A549 treated with AZD9567 at 1 μM for 4 hours (cell line): ENCODE measurements around the gene CD207. TPM values are rescaled to one million over a fixed set of nuclear protein-coding genes. Genes with fewer than 3 reads are reported as not detected.

ENCODE experiments used
- total RNA-seq: library from RNA; stranded (reverse); fragments of 200-300 nt; extraction: Qiagen RNA extraction; gene quantifications from 5 replicates; pipeline ENCODE4 v1.2.3, GENCODE V29; 2022; ENCODE audit not compliant: insufficient read depth

The CD207 gene
- not detected in 5 replicates for total RNA-seq

DNA sequence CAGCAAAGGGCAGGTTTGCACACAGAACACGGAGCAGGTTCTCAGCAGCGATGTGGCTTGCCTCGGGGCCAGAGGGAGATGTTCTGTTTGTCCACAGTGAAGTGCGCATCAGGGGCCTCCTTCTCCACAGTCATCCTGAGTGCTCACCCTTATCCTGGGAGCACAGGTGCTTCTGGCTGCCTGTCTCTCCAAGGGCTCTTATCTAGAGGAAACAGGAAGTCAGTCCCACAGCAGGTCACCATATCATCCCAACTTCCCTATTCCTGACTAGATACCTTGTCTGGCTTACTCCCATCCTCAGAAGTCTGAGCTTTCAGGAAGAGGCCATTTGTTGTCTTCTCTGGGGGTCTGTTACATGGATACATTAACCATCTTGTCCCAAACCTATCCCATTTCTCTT is at the start of gene CD207:
Gene CD207 (minus strand): TSS at position 174 of the 400 bp plus-strand sequence. CDS start 40 bp downstream, at position 134.

GRCh38 chr2:70820499-70820898 is 15.1 kb downstream of the CD207 start, which contains the start of gene CLEC4F:
CLEC4F (minus strand) TSS chr2:70820599; CDS start chr2:70820523, 76 bp downstream.

DNA sequence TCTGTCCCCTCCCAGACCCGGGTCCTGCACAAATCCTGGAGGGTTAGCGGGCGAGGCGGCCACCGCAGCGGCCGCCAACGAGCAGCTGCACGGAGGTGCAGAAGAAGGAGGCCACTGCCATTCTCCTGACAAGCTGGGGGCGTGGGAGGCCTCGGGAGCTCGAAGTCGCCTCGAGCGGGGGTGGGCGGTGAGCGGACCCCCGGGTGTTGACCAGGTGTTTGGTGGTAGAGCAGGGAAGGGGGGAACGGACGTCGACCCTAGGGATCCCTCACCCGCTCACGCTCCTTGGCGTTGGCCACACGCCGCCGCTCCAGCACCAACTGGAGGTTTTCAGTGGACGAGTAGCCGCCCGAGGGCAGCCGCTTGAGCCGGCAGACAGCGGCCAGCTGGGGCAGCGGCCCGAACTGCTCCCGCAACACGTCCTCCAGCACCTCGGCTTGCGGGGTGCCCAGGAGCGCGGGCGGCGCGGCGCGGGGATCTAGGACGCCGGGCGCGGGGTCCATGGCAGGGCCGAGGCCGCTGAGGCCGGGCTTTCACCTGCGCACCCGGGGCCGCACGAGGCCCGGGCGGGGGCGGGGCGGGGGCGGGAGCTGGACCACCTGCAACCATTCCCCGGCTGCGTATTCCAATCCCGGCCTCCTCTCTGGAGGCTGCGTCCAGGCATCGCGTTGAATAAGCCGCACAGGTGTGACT is 45.3 kb downstream of the CD207 start, which contains the start of gene FIGLA:
Gene FIGLA (minus strand): TSS at position 508 of the 693 bp plus-strand sequence. CDS start 5 bp downstream, at position 503.

Other genes with a start within 250 kb of the CD207 start
- gene ADD2, start 67.6 kb downstream of the CD207 start, total RNA-seq: 19.8 to 26.2 TPM (median 25.2 TPM) in 5 replicates
- not detected in 5 replicates for gene FIGLA, start 45.2 kb downstream of the CD207 start, total RNA-seq
- not detected in 5 replicates for gene CLEC4F, start 15.2 kb downstream of the CD207 start, total RNA-seq
- 2.9 to 6.1 TPM (median 4.7 TPM) in 5 replicates for gene VAX2, start 64.8 kb upstream of the CD207 start, total RNA-seq
- 2.0 to 2.4 TPM (median 2.3 TPM) in 4 of 5 replicates, not detected in the other for gene ATP6V1B1, start 100.1 kb upstream of the CD207 start, total RNA-seq
- gene ANKRD53, start 142.8 kb upstream of the CD207 start, total RNA-seq: 0.05 to 0.11 TPM (median 0.09 TPM) in 4 of 5 replicates, not detected in the other
- 75.0 to 86.1 TPM (median 83.6 TPM) in 5 replicates for gene TEX261, start 159.1 kb upstream of the CD207 start, total RNA-seq
- 81.6 to 103 TPM (median 91.6 TPM) in 5 replicates for gene NAGK, start 232.8 kb upstream of the CD207 start, total RNA-seq